HepG2 (cell line): ENCODE results near the gene BTRC. TPM values are rescaled to one million over a fixed set of nuclear protein-coding genes. Genes with fewer than 3 reads are reported as not detected.
A peak's percentile ranks its signal among the peaks of the same experiment; 100 is the strongest.

Source experiments
- ATAC-seq: fragments of 200-7000 bp; cut with Tn5 transposase; 3 replicates; pipeline ENCODE4 v1.9.1; 2020; ENCODE audit warnings: mild to moderate bottlenecking, moderate library complexity
- BruUV-seq: library from RNA; stranded (reverse); fragments of 400-500 nt; replicated peaks from 2 replicates; lab custom pipeline; 2021; lab: Mats Ljungman, UMichigan
- CTCF ChIA-PET: fragments of 300-600 bp; formaldehyde crosslinking; extraction: SDS; loops from one replicate; lab custom pipeline; 2021; ENCODE audit warnings: low total read pairs, inconsistent platforms, low intra/inter-chr PET ratio; lab: Yijun Ruan, JAX
- POLR2A ChIA-PET: fragments of 350-600 bp; sonication (Branson Sonifier 250); formaldehyde crosslinking; loops from one replicate; lab custom pipeline; 2020; ENCODE audit warnings: antibody characterized with exemption, inconsistent platforms; lab: Yijun Ruan, JAX
- DNase-seq: peaks from one replicate; pipeline ENCODE4 v3.0.0-alpha.2; 2015; ENCODE audit warnings: low spot score
- FAIRE-seq: peaks from 3 replicates; lab custom pipeline; 2011; peaks lifted over from hg19 to GRCh38; lab: Jason Lieb, UNC
- H2AFZ ChIP-seq: one replicate; pipeline ENCODE4 v1.6.1; 2011; ENCODE audit warnings: low read length, inconsistent platforms
- H3K27ac ChIP-seq: fragments of 300-600 bp; 3 replicates; pipeline ENCODE4 v1.8.0; 2011; ENCODE audit warnings: mixed run types, mild to moderate bottlenecking, mixed read lengths, low read length, inconsistent platforms; ENCODE audit not compliant: insufficient read depth; ENCODE audit errors: extremely low read length
- H3K27me3 ChIP-seq, 2 experiments: fragments of 200-600 bp in 1 of 2; 2 replicates in 1 of 2; 3 replicates in 1 of 2; pipeline versions ENCODE4 v1.6.0 to v1.8.0; 2011; ENCODE audit warnings: low read length in 2 of 2, mild to moderate bottlenecking in 2 of 2, moderate library complexity in 2 of 2, inconsistent platforms in 1 of 2; ENCODE audit not compliant: insufficient read depth in 2 of 2, control insufficient read depth in 1 of 2
- H3K36me3 ChIP-seq, 2 experiments: fragments of 200-600 bp in 1 of 2; replicated peaks in 1 of 2; 2 replicates in 1 of 2; 3 replicates in 1 of 2; pipeline versions ENCODE4 v1.5.1 to v1.8.0; 2011; ENCODE audit warnings: low read length in 2 of 2, inconsistent platforms in 1 of 2; ENCODE audit not compliant: insufficient read depth in 2 of 2, control insufficient read depth in 1 of 2
- H3K4me1 ChIP-seq: 2 replicates; pipeline ENCODE4 v1.5.1; 2012; ENCODE audit warnings: low read length, inconsistent platforms; ENCODE audit not compliant: insufficient read depth
- H3K4me2 ChIP-seq: 2 replicates; pipeline ENCODE4 v1.6.0; 2011; ENCODE audit warnings: low read depth, low read length, inconsistent platforms
- H3K4me3 ChIP-seq, 3 experiments: fragments of 200-600 bp in 1 of 3; sonication (generic), shearing (Covaris generic) in 1 of 3; replicated peaks in 1 of 3; 2 replicates each; pipeline ENCODE4 v1.5.1; 2011 to 2016; ENCODE audit warnings: low read length in 3 of 3, inconsistent platforms in 2 of 3, low read depth in 2 of 3, mild to moderate bottlenecking in 2 of 3, control low read depth in 1 of 3, mixed read lengths in 1 of 3; ENCODE audit not compliant: insufficient read depth in 1 of 3
- H3K79me2 ChIP-seq: one replicate; pipeline ENCODE4 v1.6.1; 2011; ENCODE audit warnings: low read length, inconsistent platforms; ENCODE audit not compliant: insufficient read depth
- H3K9ac ChIP-seq: 2 replicates; pipeline ENCODE4 v1.6.0; 2011; ENCODE audit warnings: mild to moderate bottlenecking, low read depth, low read length, inconsistent platforms; ENCODE audit not compliant: insufficient read depth
- H3K9me3 ChIP-seq: 2 replicates; pipeline ENCODE4 v1.5.1; 2012; ENCODE audit warnings: mild to moderate bottlenecking, low read length
- H4K20me1 ChIP-seq: 2 replicates; pipeline ENCODE4 v1.6.0; 2011; ENCODE audit warnings: inconsistent platforms, mild to moderate bottlenecking, low read length, moderate library complexity; ENCODE audit not compliant: insufficient read depth
- AGO2 ChIP-seq: fragments of 200-400 bp; formaldehyde crosslinking; optimal IDR thresholded peaks from 2 replicates; pipeline ENCODE3; 2017; ENCODE audit warnings: mild to moderate bottlenecking, low read depth, low read length, moderate library complexity
- GATAD1 ChIP-seq: IDR thresholded peaks from 2 replicates; pipeline ENCODE4 v1.6.1; 2016; ENCODE audit warnings: missing genetic modification reagents, missing compliant biosample characterization
- KDM1A ChIP-seq: IDR thresholded peaks from 2 replicates; pipeline ENCODE4 v1.6.1; 2016; ENCODE audit warnings: missing compliant biosample characterization
- TGIF2 ChIP-seq: IDR thresholded peaks from 2 replicates; pipeline ENCODE4 v1.6.1; 2016; ENCODE audit warnings: control low read depth, missing compliant biosample characterization
- ZNF513 ChIP-seq: sonication (generic); formaldehyde crosslinking; conservative IDR thresholded peaks from 2 replicates; pipeline ENCODE4 v1.5.0; 2020; ENCODE audit warnings: missing genetic modification reagents
- WGBS: methylation state at CpG from one replicate; pipeline ENCODE4 v1.1.6; 2017; ENCODE audit warnings: low lambda C conversion rate; 5-methylcytosine and 5-hydroxymethylcytosine counted together
- in situ Hi-C: cut with HindIII; loops from 2 replicates; pipeline ENCODE4 v1.10.0; 2017; ENCODE audit warnings: low pct_unique_long_range_greater_than_20kb; ENCODE audit not compliant: extremely low pct_ligation_motif_present
- intact Hi-C: fragments of 100-400 bp; cut with micrococcal nuclease; formaldehyde crosslinking; loops from one replicate; pipeline ENCODE4 v1.10.0; 2022; ENCODE audit not compliant: unreplicated experiment
- polyA plus RNA-seq, 8 experiments: library from polyadenylated mRNA; depleted of rRNA in 3 of 8; stranded (reverse) in 7 of 8; unstranded in 1 of 8; fragments of >200 nt; fragmentation: Illumina TruSeq in 4 of 8; extraction: Trizol in 4 of 8; gene quantifications; 2 replicates each; pipeline versions ENCODE4 v1.2.1 to v1.2.3, GENCODE V29; 2011 to 2016; ENCODE audit warnings: low read depth in 4 of 8, missing spikeins in 1 of 8, mixed read lengths in 1 of 8; ENCODE audit not compliant: insufficient read depth in 1 of 8
- total RNA-seq, 5 experiments: library from RNA; depleted of rRNA; stranded (reverse); fragments of >200 nt; fragmentation: Illumina TruSeq; extraction: Trizol; gene quantifications; 2 replicates each; pipeline ENCODE4 v1.2.3, GENCODE V29; 2016; ENCODE audit warnings: low read depth in 1 of 5

Gene BTRC
- total and polyA plus RNA-seq, 2 of the 13 experiments (the other 11 are each of a cell fraction or from before 2014, with no cell fraction given) = 12.0 to 14.4 TPM

GRCh38 chr10:101578192-101578591, 224.2 kb downstream of the BTRC start (continued):
- TF ChIP-seq ZNF513 = no peak
- no peak for TF ChIP-seq KDM1A
- TF ChIP-seq TGIF2 (CRISPR knock-in tag) = no peak

GRCh38 chr10:101578803-101579515, 225.0 kb downstream of the BTRC start:
- intact Hi-C loops (no loop called here), in situ Hi-C loops (no loop called here)
- no TSS peak for BruUV-seq
- Histone ChIP-seq H3K79me2 (no peaks in the 10 kb centered on the region), H3K9me3 (no peaks in the 10 kb centered on the region), H2AFZ (no peak overlapping the region), H3K27ac (no peak overlapping the region), H4K20me1 (no peaks in the 10 kb centered on the region), H3K9ac (no peak overlapping the region), H3K4me1 (no peaks in the 10 kb centered on the region), H3K27me3 (no peaks in the 10 kb centered on the region), H3K4me2 (no peak overlapping the region), H3K36me3 (peaks cover 0 to 17% of the 10 kb centered on the region in 2 experiments; a peak in 4 of 5 replicates), H3K4me3 (no peak overlapping the region)
- ChIA-PET POLR2A (interaction anchor here (0.9 kb wide), 1 partner anchor 9 kb away, joined by 5 read pairs; the partner anchor contains the start of genes DPCD and POLL), CTCF (no interaction called here)
- WGBS = 87% methylated on average over 7 of the region's 13 CpGs
- FAIRE-seq (no peak), DNase-seq (no peak), ATAC-seq (no peak)
- TF ChIP-seq AGO2 = peak; percentile 53
- no peak for TF ChIP-seq GATAD1 (CRISPR knock-in tag)
